CD4-positive, alpha-beta T cell (primary cell): ENCODE results near the gene FBLN5. TPM values are rescaled to one million over a fixed set of nuclear protein-coding genes. Genes with fewer than 3 reads are reported as not detected.
"Not testable (repeated sequence)": the region's sequence is repeated elsewhere in the genome, so short reads cannot be mapped to it uniquely, and the experiment has no call there.

Experiments used
- ATAC-seq: fragments of 200-7000 bp; cut with Tn5 transposase; one replicate; pipeline ENCODE4 v1.10.0; 2022; ENCODE audit warnings: mild to moderate bottlenecking; ENCODE audit not compliant: poor library complexity
- CTCF ChIA-PET: fragments of 350-600 bp; sonication (Branson Sonifier 250); formaldehyde crosslinking; loops from one replicate; lab custom pipeline; 2021; ENCODE audit warnings: antibody characterized with exemption, inconsistent platforms; lab: Charles Lee
- POLR2A ChIA-PET: fragments of 350-600 bp; sonication (Branson Sonifier 250); formaldehyde crosslinking; loops from one replicate; lab custom pipeline; 2021; ENCODE audit warnings: antibody characterized with exemption, inconsistent platforms; lab: Charles Lee
- DNase-seq, 14 experiments: peaks; one replicate each; pipeline ENCODE4 v3.0.0-alpha.2; 2013 to 2020; ENCODE audit warnings: mixed read lengths in 2 of 14
- H3K27ac ChIP-seq, 2 donors: one replicate each; pipeline versions ENCODE4 v1.5.1 to v1.7.0; 2013; ENCODE audit warnings: low read length in 2 of 2, low read depth in 1 of 2, mild to moderate bottlenecking in 1 of 2
- H3K27me3 ChIP-seq, 2 experiments: 1 replicate in 1 of 2; 2 replicates in 1 of 2; pipeline versions ENCODE4 v1.6.1 to v1.7.0; 2013; ENCODE audit warnings: low read length in 2 of 2, control low read depth in 1 of 2, mild to moderate bottlenecking in 1 of 2, moderate library complexity in 1 of 2; ENCODE audit not compliant: insufficient read depth in 2 of 2, control insufficient read depth in 1 of 2
- H3K36me3 ChIP-seq: one replicate; pipeline ENCODE4 v1.6.1; 2013; ENCODE audit warnings: low read length, control low read depth; ENCODE audit not compliant: insufficient read depth
- H3K4me1 ChIP-seq: one replicate; pipeline ENCODE4 v1.6.1; 2013; ENCODE audit warnings: low read length, control low read depth; ENCODE audit not compliant: insufficient read depth
- H3K4me3 ChIP-seq: one replicate; pipeline ENCODE4 v1.5.1; 2013; ENCODE audit warnings: mild to moderate bottlenecking, low read length, moderate library complexity
- H3K9me3 ChIP-seq, 2 experiments: 1 replicate in 1 of 2; 2 replicates in 1 of 2; pipeline versions ENCODE4 v1.6.1 to v1.7.0; 2013; ENCODE audit warnings: low read length in 2 of 2, mild to moderate bottlenecking in 2 of 2, control low read depth in 1 of 2, moderate library complexity in 1 of 2; ENCODE audit not compliant: control insufficient read depth in 1 of 2, insufficient read depth in 1 of 2
- H3K27ac Mint-ChIP-seq: one replicate; pipeline ENCODE4 v1.8.0; 2020; ENCODE audit warnings: mixed read lengths
- H3K27me3 Mint-ChIP-seq: one replicate; pipeline ENCODE4 v1.8.0; 2021; ENCODE audit warnings: mixed read lengths
- H3K36me3 Mint-ChIP-seq: one replicate; pipeline ENCODE4 v1.8.0; 2021; ENCODE audit warnings: low read depth, mixed read lengths
- H3K4me1 Mint-ChIP-seq: one replicate; pipeline ENCODE4 v1.8.0; 2021; ENCODE audit warnings: low read depth, mixed read lengths
- H3K4me3 Mint-ChIP-seq: one replicate; pipeline ENCODE4 v1.8.0; 2020; ENCODE audit warnings: mild to moderate bottlenecking, mixed read lengths
- H3K9me3 Mint-ChIP-seq: one replicate; pipeline ENCODE4 v1.8.0; 2020; ENCODE audit warnings: mixed read lengths
- intact Hi-C, 2 experiments: fragments of 100-400 bp; cut with DNase I in 1 of 2; cut with micrococcal nuclease in 1 of 2; formaldehyde crosslinking; loops; one replicate each; pipeline versions ENCODE4 v1.15.1 to v1.9.0; 2023 to 2025; cut with DNase I, micrococcal nuclease
- total RNA-seq, 174 experiments: library from RNA in 2 of 174; stranded (reverse) in 2 of 174; gene quantifications; one replicate each; pipeline ENCODE4 v1.2.3 and lab custom pipeline; 2021 to 2026
- TF ChIP-seq, protein P1 (sequence below): fragments of 200-600 bp; IDR thresholded peaks from one replicate; pipeline ENCODE4 v1.8.0; 2022; ENCODE audit warnings: antibody characterized with exemption, mild to moderate bottlenecking

The FBLN5 gene
- total RNA-seq, 2 experiments from 2014 or later: 1.2 to 1.5 TPM

DNA sequence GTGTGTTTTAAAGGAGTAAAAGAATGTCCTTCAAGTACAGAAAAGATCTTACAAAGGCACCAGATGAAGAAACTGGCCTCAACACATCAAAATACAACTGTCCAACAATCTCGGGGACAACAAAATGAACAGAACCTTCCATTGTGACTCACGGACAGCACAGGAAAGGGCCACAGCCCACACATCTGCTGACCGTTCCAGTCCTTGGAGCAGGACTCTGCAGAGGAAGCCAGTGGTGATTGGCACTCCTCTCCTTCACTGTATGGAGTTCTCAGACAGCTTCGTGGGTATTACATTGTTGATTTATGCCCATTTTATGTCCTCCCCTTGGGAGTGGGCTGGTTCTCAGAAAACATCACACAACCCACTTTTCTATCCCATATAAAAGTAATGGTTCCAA lies 47.7 kb downstream of the FBLN5 start:
- intact Hi-C loops: loop anchor here in 1 of 2 experiments (2.0 kb wide), 1 partner anchor 33 kb away; the partner anchor contains the start of gene TC2N

DNA sequence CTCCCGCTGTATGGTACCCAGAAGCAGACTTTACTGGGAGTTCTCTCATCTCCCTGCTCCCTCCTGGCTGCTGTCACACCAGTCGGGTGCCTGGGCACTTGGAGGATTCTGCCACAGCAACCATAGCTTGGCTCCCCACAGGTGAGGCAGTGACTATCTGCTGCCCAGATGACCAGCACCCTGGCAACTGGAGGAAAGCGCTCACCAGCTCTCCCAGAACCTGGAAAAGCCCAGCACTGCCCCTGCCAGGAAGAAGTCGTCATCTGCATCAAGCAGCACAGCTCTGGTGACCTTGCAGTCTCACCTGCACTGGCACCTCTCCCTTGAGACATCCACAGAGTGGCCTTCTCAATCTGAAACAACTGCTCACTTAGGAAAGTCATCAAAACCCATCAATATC lies 48.3 kb downstream of the FBLN5 start:
- no peaks in the 10 kb centered on the region for H3K9me3 ChIP-seq
- H3K4me1 Mint-ChIP-seq: peaks cover 13% of the 10 kb centered on the region
- no peaks in the 10 kb centered on the region for H3K27me3 ChIP-seq
- no peak overlapping the region for H3K4me3 ChIP-seq
- no peaks in the 10 kb centered on the region for H3K36me3 ChIP-seq
- TF ChIP-seq, protein P1, sequence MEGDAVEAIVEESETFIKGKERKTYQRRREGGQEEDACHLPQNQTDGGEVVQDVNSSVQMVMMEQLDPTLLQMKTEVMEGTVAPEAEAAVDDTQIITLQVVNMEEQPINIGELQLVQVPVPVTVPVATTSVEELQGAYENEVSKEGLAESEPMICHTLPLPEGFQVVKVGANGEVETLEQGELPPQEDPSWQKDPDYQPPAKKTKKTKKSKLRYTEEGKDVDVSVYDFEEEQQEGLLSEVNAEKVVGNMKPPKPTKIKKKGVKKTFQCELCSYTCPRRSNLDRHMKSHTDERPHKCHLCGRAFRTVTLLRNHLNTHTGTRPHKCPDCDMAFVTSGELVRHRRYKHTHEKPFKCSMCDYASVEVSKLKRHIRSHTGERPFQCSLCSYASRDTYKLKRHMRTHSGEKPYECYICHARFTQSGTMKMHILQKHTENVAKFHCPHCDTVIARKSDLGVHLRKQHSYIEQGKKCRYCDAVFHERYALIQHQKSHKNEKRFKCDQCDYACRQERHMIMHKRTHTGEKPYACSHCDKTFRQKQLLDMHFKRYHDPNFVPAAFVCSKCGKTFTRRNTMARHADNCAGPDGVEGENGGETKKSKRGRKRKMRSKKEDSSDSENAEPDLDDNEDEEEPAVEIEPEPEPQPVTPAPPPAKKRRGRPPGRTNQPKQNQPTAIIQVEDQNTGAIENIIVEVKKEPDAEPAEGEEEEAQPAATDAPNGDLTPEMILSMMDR: no peak
- no peaks in the 10 kb centered on the region for H3K27me3 Mint-ChIP-seq
- no peaks in the 10 kb centered on the region for H3K36me3 Mint-ChIP-seq
- no peaks in the 10 kb centered on the region for H3K9me3 Mint-ChIP-seq
- no peak overlapping the region for H3K27ac Mint-ChIP-seq
- ATAC-seq: no peak
- CTCF ChIA-PET: no interaction called here
- POLR2A ChIA-PET: interaction anchor here (1.2 to 1.3 kb wide), 2 partner anchors 8 to 27 kb away, joined by 4 to 6 read pairs; no protein-coding TSS in a partner anchor
- peak in 5 of 14 experiments; percentile 13 to 64 (median 41) for DNase-seq
- no peak overlapping the region for H3K4me3 Mint-ChIP-seq
- peaks cover 5% of the 10 kb centered on the region for H3K4me1 ChIP-seq
- no peak overlapping the region for H3K27ac ChIP-seq
- intact Hi-C loops: no loop called here

More for the DNA sequence above, 47.7 kb downstream of the FBLN5 start:
- Mint-ChIP-seq H3K4me3 (no peak overlapping the region), H3K9me3 (no peaks in the 10 kb centered on the region), H3K4me1 (peaks cover 11% of the 10 kb centered on the region), H3K36me3 (no peaks in the 10 kb centered on the region), H3K27ac (no peak overlapping the region), H3K27me3 (no peaks in the 10 kb centered on the region)
- Histone ChIP-seq H3K4me3 (no peak overlapping the region), H3K27ac (no peak overlapping the region), H3K4me1 (peaks cover 5% of the 10 kb centered on the region), H3K9me3 (no peaks in the 10 kb centered on the region), H3K36me3 (no peaks in the 10 kb centered on the region), H3K27me3 (no peaks in the 10 kb centered on the region)
- POLR2A ChIA-PET: interaction anchor here (1.2 to 1.3 kb wide), 2 partner anchors 9 to 28 kb away, joined by 4 to 6 read pairs; no protein-coding TSS in a partner anchor
- no peak for DNase-seq
- CTCF ChIA-PET: no interaction called here
- no peak for ATAC-seq
- TF ChIP-seq, protein P1: no peak

DNA sequence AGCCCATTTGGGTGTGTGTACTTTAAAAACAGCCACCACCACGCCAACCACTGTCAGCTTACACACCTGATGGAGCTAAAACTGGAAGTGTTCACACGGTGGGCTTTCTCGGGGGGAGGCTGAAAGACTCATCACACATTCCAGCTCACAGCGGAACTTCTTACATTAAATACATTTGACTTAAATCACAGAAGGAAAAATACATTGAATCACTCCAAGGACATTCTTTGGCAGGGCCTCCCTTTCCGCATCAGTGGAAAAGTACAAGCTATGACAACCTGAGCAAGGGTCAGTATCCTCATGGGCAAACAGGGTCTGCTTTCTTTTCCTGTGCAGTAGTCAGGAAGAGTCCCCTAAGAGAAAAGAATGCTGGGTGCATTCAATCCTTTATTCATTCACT lies 49.1 kb downstream of the FBLN5 start:
- Mint-ChIP-seq H3K4me3 (no peak overlapping the region), H3K27ac (no peak overlapping the region), H3K27me3 (no peaks in the 10 kb centered on the region), H3K9me3 (no peaks in the 10 kb centered on the region), H3K36me3 (no peaks in the 10 kb centered on the region), H3K4me1 (peaks cover 18% of the 10 kb centered on the region)
- Histone ChIP-seq H3K27me3 (no peaks in the 10 kb centered on the region), H3K9me3 (no peaks in the 10 kb centered on the region), H3K27ac (no peak overlapping the region), H3K4me1 (peaks cover 13% of the 10 kb centered on the region), H3K36me3 (no peaks in the 10 kb centered on the region), H3K4me3 (no peak overlapping the region)
- TF ChIP-seq, protein P1: no peak
- no peak for DNase-seq
- no peak for ATAC-seq
- intact Hi-C loops: no loop called here
- ChIA-PET POLR2A (interaction anchor here (1.3 kb wide), 1 partner anchor 26 kb away, joined by 6 read pairs; no protein-coding TSS in a partner anchor), CTCF (no interaction called here)

DNA sequence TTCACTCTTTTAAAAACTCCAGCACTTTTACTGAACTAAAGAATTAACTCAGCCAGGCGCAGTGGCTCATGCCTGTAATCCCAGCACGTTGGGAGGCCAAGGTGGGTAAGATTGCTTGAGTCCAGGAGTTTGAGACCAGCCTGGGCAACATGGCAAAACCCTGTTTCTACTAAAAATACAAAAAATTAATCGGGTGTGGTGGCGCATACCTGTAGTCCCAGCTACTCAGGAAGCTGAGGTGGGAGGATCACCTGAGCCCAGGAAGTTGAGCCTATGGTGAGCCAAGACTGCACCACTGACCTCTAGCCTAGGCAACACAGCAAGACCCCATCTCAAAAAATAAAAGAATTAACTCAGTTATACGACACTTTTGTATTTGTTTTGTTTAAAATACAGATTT lies 49.8 kb downstream of the FBLN5 start:
- H3K27ac ChIP-seq, H3K9me3 Mint-ChIP-seq, ATAC-seq, intact Hi-C loops, DNase-seq, H3K36me3 ChIP-seq, H3K9me3 ChIP-seq, H3K27me3 ChIP-seq, H3K27me3 Mint-ChIP-seq, H3K4me3 ChIP-seq, H3K27ac Mint-ChIP-seq, H3K4me3 Mint-ChIP-seq, H3K36me3 Mint-ChIP-seq: not testable (repeated sequence)
- ChIA-PET POLR2A (interaction anchor here (1.0 to 2.9 kb wide), 2 partner anchors 14 to 25 kb away, joined by 4 to 13 read pairs; no protein-coding TSS in a partner anchor), CTCF (interaction anchor here (1.3 kb wide), 1 partner anchor 18 kb away, joined by 3 read pairs; no protein-coding TSS in a partner anchor)
- H3K4me1 ChIP-seq: peaks cover 18% of the 10 kb centered on the region
- peaks cover 25% of the 10 kb centered on the region for H3K4me1 Mint-ChIP-seq
